Left lung (tissue), 10 donors: ENCODE results near the gene OTUD7B. TPM values are rescaled to one million over a fixed set of nuclear protein-coding genes. Genes with fewer than 3 reads are reported as not detected.

Experiments used
- ATAC-seq: fragments of 200-7000 bp; cut with Tn5 transposase; one replicate; pipeline ENCODE4 v1.9.1; 2020; ENCODE audit warnings: moderate library complexity
- DNase-seq, 4 donors: peaks; one replicate each; pipeline ENCODE4 v3.0.0-alpha.2; 2013 to 2020
- H3K27ac ChIP-seq, 2 donors: fragments of 200-600 bp; sonication (generic) in 1 of 2; one replicate each; pipeline versions ENCODE4 v1.5.0 to v1.8.0; 2020 to 2021
- H3K27me3 ChIP-seq, 2 donors: fragments of 200-600 bp; sonication (generic) in 1 of 2; one replicate each; pipeline versions ENCODE4 v1.5.0 to v1.8.0; 2020 to 2021
- H3K36me3 ChIP-seq, 2 donors: fragments of 200-600 bp; sonication (generic) in 1 of 2; one replicate each; pipeline versions ENCODE4 v1.5.0 to v1.8.0; 2020 to 2021
- H3K4me1 ChIP-seq, 2 donors: fragments of 200-600 bp; one replicate each; pipeline ENCODE4 v1.8.0; 2021
- H3K4me3 ChIP-seq, 2 donors: fragments of 200-600 bp; sonication (generic) in 1 of 2; one replicate each; pipeline versions ENCODE4 v1.5.0 to v1.8.0; 2020 to 2021; ENCODE audit warnings: mild to moderate bottlenecking in 1 of 2
- H3K9me3 ChIP-seq, 2 donors: fragments of 200-600 bp; sonication (generic) in 1 of 2; one replicate each; pipeline versions ENCODE4 v1.5.0 to v1.8.0; 2020 to 2021
- CTCF ChIP-seq, 2 donors: fragments of 200-600 bp; sonication (generic) in 1 of 2; IDR thresholded peaks; one replicate each; pipeline versions ENCODE4 v1.5.0 to v1.8.0; 2021; ENCODE audit warnings: antibody characterized with exemption in 2 of 2
- intact Hi-C, 2 donors: fragments of 100-400 bp; cut with DNase I; formaldehyde crosslinking; loops; one replicate each; pipeline versions ENCODE4 v1.11.2 to v1.14.2; 2022
- polyA plus RNA-seq, 6 donors: library from polyadenylated mRNA; unstranded; fragments of 120-200 nt; gene quantifications; one replicate each; pipeline ENCODE4 v1.2.1, GENCODE V29; 2013; ENCODE audit not compliant: insufficient read length in 6 of 6
- total RNA-seq, 2 donors: library from RNA; stranded (reverse); fragmentation: NEBNext Ultra II Directional; extraction: Animal tissue kit (Norgen Biotek cat#: 25700); gene quantifications; one replicate each; pipeline ENCODE4 v1.2.1, GENCODE V29; 2021
- donor health status: DM: no; HTN: yes; CAD: no.
- donor health status: DM: no; HTN: no; CAD: no.

Gene OTUD7B
- total and polyA plus RNA-seq, 8 donors, result 18.9 to 31.7 (median 20.4) TPM

- Histone ChIP-seq H3K4me3 (no peak overlapping the region), H3K36me3 (no peaks in the 10 kb centered on the region), H3K27ac (no peak overlapping the region), H3K4me1 (no peaks in the 10 kb centered on the region), H3K27me3 (peaks cover 0 to 96% of the 10 kb centered on the region in 2 donors), H3K9me3 (no peaks in the 10 kb centered on the region)
- DNase-seq (peak in 2 of 4 donors; percentile 33 to 35), ATAC-seq (peak; percentile 69)
- intact Hi-C loops, result no loop called here
- TF ChIP-seq CTCF (IDR thresholded peaks at IDR 0.05), result no peak
Measured at GRCh38 chr1:150022357-150022756, 11.8 kb upstream of the OTUD7B start.

GRCh38 chr1:150021191-150021694 lies 10.7 kb upstream of the OTUD7B start:
- intact Hi-C loops, result no loop called here
- no peak for TF ChIP-seq CTCF (IDR thresholded peaks at IDR 0.05)
- Histone ChIP-seq H3K4me1 (no peaks in the 10 kb centered on the region), H3K9me3 (no peaks in the 10 kb centered on the region), H3K27ac (peak overlapping the region in 1 of 2 donors; percentile 24), H3K27me3 (peaks cover 0 to 96% of the 10 kb centered on the region in 2 donors), H3K4me3 (no peak overlapping the region), H3K36me3 (no peaks in the 10 kb centered on the region)
- ATAC-seq (peak; percentile 64), DNase-seq (peak in 1 of 4 donors; percentile 40)

GRCh38 chr1:150020711-150021110 lies 10.2 kb upstream of the OTUD7B start:
- Histone ChIP-seq H3K27ac (no peak overlapping the region), H3K27me3 (peaks cover 0 to 96% of the 10 kb centered on the region in 2 donors), H3K4me3 (no peak overlapping the region), H3K36me3 (no peaks in the 10 kb centered on the region), H3K4me1 (no peaks in the 10 kb centered on the region), H3K9me3 (no peaks in the 10 kb centered on the region)
- intact Hi-C loops, result no loop called here
- ATAC-seq (no peak), DNase-seq (no peak)
- TF ChIP-seq CTCF (IDR thresholded peaks at IDR 0.05), result no peak

- DNase-seq, result no peak
- ATAC-seq, result no peak
- Histone ChIP-seq H3K27me3 (peaks cover 0 to 96% of the 10 kb centered on the region in 2 donors), H3K36me3 (no peaks in the 10 kb centered on the region), H3K4me3 (no peak overlapping the region), H3K9me3 (no peaks in the 10 kb centered on the region), H3K27ac (peak overlapping the region; percentile 57 to 69), H3K4me1 (no peaks in the 10 kb centered on the region)
- intact Hi-C loops, result no loop called here
- no peak for TF ChIP-seq CTCF (IDR thresholded peaks at IDR 0.05)
Measured at GRCh38 chr1:150018165-150018564, 7.6 kb upstream of the OTUD7B start.

GRCh38 chr1:150017206-150017750 lies 6.8 kb upstream of the OTUD7B start:
- Histone ChIP-seq H3K4me3 (no peak overlapping the region), H3K27me3 (peaks cover 0 to 96% of the 10 kb centered on the region in 2 donors), H3K9me3 (no peaks in the 10 kb centered on the region), H3K27ac (peak overlapping the region; percentile 57 to 69), H3K4me1 (no peaks in the 10 kb centered on the region), H3K36me3 (no peaks in the 10 kb centered on the region)
- peak; percentile 95 for ATAC-seq
- no peak for TF ChIP-seq CTCF (IDR thresholded peaks at IDR 0.05)
- intact Hi-C loops, result no loop called here
- peak in 2 of 4 donors; percentile 51 to 74 for DNase-seq
